ENCODE measurements around the gene SLC25A34.

SLC25A34 gene

DNA sequence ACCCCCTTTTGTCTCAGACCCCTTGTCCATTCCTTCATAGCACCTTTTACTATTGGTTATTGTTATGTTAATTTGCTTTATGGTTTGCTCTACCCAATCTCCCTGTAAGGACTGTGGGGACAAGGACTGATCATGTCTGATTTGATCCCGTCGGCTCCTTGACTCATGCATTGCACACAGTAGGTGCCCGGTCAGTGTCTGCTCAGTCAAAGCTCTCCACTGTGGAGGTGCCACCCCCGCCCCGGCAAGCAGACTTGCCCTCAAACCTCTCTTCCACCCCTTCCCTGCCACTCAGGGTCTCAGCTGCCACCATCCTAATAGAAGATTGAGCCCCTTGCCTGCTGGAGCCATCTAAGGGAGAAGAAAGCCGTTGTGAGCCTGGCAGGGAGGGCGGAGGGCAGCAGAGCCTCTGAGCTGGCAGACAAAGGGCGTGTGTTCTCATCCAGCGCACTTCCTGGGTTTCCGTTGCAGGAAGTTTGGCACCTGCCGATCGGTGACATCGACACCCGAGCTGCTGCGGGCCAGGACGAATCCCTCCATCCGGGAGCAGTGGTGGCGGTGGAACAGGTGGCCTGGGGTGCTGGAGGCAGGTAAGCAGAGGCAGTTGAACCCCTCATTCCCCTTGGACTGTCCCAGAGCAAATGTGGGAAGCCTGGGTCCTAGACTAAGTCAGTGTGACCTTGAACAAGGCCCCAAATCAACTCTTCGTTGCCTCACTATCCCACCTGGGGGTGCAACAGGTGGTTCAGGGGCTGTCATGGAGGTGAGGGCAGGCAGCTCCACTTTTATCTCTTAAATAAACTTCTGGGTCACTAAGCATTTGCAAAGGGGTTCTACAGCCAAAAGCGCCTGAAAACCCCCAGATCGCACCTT, 20.3 kb downstream of the SLC25A34 start:
- no peak for DNase-seq

DNA sequence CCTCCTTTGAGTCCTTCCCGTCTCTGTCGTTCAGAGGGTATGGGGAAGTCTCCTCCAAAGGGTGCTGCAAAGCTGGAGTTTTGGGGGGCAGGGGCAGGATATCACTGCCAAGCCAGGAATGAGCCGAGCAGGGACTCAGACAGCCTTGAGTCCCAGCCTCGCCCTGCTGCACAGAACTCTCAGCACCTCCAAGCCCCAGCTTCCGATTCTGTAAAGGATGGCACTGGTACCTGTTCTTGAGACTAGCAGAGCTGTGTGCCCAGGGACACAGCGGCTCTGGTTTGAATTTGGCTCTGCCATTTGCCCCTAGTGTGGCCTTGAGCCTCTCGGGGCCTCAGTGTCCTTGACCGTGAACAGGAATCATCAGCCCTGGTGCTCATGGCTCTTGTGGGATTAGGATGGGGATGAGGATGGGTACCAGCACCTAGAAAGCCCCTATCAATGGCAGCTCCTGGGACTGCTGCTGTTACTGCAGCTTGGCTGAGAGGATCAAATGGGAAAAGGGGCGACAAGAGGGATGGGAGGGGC, 21.0 kb downstream of the SLC25A34 start:
- no peak for DNase-seq

DNA sequence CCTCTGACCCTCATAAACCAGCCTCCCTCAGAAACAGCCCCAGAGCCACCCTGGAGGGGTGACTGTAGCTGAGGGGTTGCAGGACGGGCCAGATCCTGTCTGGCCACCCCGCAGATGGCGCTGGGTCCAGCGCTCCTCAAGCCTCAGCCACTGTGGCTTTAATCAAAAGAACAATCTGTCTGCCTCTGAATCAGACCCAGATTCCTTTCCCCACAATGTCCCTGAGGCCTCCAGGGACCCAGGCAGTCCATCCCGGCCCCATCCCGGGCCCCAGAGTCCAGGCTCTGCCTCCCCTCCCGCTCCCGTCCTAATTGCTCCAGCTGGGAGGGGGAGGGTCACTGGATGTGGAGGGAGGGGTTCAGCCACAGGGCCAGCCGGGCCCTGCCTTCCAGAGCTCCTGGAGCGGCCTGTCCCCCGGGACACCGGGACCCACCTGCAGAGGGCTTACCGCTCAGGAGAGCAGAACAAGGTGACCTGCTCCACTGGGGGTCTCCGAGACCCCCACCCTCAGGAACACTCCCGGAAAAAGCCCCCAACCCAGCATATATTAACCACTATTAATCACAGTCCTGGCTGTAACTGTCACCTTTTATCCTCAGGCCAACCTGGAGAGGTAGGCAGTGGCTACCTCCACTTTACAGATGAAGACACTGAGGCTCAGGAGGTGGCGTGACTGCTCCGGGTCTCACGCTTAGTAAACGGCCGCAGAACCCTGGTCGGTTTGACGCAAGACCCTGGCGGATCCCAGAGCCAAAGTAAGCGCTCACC, 21.7 kb downstream of the SLC25A34 start:
- no peak for DNase-seq

DNA sequence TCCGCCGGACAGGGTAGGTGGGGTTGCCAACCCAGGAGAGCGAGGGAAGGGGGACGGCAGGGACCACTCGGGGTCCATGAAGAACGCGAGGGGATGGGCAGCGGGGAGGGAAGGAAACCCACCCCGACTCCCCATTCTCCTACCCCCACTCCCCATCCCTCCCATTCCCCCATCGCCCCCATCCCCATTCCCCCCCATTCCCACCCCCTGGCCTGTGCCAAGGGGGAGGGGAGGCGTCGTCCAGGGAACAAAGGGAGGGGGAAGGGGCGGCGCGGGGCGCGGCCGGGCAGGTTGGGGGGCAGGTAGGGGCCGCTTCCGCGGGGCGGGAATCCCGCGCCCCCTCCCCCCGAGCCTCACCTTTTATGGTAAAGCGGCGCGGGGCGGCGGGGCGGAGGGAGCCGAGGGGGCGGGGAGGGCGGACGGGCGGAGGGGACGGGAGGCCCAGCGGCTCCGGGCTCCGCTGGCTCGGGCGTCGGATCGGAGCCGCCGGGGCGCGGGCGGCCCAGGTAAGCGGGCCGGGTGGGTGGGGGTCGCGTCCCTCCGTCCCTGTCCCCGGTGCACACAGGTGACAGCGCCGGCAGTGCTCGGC, 22.4 kb downstream of the SLC25A34 start, which contains the start of gene FBLIM1:
Gene FBLIM1, plus strand, starts transcription at position 453 of the 589 bp plus-strand sequence. CDS start 6,189 bp downstream, outside the sequence.
- DNase-seq, result no peak

DNA sequence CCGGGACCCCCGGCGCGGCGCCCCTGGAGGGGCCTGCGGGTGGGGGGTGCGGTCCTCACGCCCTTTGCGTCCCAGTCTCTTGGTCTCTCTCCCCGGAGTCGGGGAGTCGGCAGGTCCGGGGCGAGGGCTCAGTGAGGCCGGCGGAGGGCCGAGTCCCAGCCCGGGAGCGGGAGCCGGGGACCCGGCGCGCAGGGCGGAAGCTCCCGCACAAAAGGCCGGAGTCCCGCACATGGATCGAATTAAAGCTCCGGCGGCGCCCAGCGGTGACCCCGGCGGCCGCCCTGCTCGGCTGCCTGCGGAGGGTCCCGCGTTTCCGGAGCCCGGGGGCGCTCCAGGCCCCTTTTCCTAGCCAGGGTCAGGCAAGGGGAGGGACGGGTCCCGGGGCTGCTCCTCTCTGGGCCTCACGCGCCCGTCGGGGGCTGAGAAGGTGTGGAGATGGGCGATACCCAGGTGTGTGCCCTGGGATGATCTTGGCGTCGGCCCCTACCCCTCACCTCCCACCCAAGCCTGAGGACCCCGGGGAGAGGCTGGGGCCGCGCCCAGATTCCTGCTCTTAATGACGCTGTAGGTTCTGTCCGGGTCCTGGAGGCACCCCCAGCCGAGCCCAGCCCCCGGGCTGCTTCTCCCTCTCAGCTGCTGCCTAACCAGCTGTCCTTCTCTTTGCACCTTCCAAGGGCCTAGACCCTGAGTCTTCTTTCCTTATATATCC, 23.0 kb downstream of the SLC25A34 start:
- no peak for DNase-seq

DNA sequence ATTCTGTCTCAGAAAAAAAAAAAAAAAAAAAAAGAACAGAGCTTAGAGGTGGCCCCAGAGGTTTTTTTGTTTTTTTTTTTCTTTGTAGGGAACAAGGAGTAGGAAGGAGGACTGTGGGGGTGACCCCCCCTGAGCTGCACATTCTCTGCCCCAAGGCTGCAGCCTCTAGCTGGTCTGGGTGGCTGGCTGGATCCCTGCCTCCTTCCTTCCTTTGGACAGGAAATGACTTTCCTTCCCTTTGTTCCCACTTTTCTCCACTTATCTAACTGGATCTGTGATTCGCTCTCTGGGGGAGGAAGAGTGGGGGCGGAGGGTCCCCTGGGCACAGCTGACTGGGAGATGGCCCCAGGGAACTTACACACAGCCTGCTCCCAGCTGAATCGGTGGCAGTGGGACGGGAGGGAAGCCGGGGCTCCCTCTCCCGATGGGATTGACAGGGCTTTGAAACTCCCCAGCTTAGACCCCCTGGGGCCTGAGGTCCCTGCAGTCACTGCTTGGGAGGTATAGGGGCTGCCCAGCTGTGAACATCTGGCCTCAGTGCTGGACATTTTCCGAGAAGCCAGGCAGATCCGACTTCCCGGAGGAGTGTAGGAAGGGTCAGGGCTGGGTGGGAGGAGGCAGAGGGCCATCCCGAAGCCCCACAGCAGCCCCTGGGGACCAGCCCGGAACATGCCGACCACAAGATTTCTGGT, 24.6 kb downstream of the SLC25A34 start:
- DNase-seq, result no peak

DNA sequence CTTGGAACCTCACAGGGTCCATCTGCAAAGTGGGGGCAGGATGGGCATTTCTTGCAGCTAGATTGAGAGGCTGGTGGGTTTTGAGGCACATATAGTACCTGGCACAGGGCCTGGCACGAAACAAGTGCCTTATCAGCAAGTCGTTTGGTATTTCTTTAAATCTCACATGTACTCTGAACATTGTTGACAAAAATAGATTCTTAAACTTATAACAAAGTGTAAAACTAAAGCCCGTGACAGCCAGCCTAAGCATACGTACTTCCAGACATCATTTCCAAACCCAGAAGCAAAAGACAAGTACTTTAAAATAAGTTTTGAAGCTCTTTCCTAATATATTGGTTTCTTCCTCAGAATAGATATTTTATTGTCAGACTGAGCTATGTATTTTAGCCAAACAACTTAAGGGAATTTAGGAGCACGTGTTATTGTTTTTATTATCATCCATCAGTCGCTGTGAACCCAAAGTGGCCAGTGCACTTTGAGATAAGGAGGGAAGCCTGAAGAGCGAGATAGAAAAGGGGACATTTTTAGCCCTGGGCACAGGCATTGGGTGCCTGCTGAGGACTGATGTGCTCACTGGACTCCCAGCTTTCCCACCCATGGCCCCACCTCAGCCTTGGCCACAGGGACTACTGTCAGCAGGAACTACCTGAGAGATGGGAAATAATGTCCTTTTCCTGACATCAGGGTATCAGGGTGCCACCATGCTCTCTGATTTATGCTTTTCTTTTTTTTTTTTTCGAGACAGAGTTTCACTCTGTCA, 25.5 kb downstream of the SLC25A34 start:
- DNase-seq, result no peak

DNA sequence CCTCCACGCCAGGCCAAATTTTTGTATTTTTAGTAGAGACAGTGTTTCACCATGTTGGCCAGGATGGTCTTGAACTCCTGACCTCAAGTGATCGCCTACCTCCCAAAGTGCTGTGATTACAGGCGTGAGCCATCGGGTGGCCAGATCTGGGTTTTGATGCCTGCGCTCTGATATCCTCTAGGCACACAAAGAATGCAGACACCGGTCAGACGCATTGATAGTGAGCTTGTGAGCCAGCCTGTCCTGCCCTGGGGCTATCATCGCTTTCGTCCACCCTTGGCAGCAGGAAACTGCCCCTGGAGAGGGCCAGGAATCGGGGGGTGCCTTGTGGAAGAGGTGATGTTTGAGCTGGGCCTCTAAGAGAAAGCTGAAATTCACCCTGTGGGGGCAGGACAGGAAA, 26.5 kb downstream of the SLC25A34 start:
- no peak for DNase-seq

DNA sequence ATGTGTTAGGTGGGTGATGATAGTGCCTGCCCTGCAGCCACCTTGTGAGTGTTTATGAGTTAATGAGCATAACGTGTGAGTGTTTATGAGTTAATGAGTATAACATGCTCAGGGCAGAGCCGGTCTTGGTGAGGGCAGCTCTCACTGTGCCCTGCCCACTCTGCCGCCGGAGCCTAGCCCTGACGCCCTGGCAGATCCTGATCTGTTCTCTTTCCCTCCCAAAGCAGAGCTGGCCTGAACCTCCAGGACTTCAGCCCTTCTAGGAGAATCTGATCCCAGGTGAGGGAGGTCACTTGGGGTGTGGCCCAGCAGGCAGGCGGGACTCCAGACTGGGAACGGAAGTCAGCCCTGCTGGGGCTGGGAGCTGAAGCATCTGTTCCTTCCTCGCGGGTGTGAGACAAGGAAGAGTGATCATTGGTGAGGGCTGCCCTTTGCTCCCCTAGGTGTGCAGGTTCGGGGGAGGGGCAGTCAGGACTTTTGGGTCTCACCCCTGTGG, 28.3 kb downstream of the SLC25A34 start:
- DNase-seq, result no peak

DNA sequence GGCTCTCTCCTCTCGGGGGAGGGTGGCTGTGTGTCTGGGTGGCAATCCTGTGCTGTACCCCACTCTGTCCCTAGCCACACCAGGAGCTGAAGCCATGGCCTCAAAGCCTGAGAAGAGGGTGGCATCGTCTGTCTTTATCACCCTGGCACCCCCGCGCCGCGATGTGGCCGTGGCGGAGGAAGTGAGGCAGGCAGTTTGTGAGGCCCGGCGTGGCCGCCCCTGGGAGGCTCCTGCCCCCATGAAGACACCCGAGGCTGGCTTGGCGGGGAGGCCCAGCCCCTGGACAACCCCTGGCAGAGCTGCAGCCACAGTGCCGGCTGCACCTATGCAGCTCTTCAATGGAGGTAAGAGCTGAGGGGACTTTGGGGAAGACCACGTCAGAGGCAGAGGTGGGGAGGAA, 28.8 kb downstream of the SLC25A34 start:
- no peak for DNase-seq

DNA sequence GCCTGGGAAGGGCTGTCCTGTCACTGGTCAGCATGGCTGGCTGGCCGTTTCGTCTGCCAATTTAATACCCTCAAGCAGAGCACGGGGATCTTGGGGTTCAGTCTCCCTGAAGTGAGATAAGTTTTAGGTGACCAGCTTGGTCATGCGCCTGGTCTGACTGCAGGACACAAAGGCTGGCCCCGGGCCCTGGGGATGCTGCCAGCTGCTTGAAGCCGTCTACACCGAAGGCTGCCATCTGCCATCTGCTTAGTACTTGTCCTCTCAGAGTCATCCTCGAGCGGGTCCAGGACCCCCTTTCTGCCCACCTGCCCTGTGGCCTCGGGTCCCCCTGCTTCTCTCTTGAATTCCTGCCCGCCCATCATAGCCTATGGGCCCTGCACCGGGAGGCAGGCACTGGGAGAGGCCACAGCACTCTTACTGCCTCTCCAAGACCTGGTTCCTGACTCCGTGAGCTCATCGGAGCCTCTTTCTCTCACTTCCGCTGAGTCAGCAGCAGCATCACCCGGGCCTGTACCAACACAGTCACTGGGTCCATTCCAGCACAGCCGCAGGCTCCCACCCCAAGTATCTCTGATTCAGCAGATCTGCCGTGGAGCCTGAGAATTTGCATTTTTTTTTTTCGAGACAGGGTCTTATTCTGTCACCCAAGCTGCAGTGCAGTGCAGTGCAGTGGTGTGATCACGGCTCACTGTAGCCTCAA, 29.6 kb downstream of the SLC25A34 start:
- no peak for DNase-seq

DNA sequence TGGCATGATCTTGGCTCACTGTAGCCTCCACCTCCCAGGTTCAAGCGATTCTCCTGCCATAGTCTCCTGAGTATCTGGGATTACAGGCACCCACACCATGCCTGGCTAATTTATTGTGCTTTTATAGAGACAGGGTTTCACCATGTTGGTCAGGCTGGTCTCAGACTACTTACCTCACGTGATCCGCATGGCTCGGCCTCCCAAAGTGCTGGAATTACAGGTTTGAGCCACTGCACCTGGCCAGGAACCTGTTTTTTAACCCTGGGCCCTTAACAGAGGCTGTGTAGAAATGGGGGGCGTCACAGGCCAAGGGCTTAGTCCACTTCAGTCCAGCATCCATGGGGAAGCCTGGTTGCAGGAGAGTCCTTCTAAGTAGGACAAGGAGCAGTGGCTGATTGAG, 31.9 kb downstream of the SLC25A34 start:
- no peak for DNase-seq

DNA sequence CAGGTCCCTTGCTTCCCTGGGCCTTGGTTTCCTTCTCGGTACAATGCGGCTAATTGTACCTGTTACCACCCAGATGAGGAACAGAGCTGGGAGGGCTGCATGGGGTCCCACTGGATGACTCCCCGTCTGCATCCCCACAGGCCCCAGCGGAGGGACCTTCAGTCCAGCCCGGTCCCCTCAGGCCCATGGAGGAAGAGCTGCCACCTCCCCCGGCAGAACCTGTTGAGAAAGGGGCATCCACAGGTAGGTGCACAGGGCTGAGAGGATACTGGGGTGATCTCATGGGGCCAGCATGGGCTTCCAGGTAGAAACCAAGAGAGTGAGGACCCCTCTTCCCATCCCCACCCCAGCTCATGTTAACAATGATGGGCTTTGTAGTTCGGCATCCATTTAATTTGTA, 32.3 kb downstream of the SLC25A34 start:
- no peak for DNase-seq

DNA sequence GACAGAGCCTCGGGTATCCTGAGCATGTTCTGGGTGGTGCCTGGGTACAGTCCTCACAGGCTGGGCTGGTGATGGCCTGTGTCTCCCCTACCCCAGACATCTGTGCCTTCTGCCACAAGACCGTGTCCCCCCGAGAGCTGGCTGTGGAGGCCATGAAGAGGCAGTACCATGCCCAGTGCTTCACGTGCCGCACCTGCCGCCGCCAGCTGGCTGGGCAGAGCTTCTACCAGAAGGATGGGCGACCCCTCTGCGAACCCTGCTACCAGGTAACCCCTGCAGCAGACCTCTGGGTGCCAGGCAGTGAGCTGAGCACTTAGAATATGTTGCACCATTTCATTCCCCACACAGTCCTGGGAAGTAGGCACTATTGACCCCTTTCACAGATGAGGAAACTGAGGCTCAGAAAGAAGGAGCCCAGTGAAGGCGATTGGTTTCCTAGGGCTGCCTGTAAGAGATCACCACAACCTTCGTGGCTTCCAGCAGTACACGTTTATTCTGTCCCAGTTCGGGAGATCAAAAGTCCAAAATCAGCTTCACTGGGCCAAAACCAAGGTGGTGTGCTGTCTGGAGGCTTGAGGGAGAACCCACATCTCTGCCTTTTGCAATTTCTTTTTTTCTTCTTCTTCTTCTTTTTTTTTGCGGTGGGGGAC, 34.4 kb downstream of the SLC25A34 start:
- no peak for DNase-seq

DNA sequence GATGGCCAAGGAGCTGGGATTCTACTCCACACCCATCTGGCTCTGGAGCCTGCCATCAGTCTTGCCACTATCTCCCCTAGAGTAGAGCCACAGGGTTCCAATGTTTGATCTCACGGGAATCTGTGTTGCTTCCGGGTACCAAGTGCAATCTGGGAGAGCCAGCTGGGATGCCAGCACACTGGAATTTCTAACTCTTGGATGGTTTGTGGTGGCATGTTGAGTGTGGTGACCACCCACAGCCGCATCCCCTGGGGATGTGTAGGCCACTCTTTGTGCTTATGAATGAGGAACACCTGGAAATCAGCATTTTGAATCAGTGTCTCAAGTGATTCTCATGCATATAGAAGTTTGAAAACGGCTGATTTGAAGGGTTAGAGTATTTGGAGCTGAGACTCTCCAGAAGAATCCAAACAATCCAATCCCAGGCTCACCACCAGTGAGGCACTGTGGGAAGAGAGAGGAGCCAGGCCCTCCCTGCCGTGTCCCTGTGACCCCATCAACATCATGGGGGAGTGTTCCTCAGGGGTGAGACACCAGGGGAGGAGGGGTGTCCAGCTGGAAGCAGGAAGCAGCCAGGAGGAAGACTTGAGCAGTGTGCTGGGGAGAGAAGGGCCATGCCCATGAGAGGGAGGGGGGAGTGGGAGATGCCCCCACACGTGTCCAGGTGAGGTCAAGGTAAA, 35.9 kb downstream of the SLC25A34 start:
- no peak for DNase-seq

DNA sequence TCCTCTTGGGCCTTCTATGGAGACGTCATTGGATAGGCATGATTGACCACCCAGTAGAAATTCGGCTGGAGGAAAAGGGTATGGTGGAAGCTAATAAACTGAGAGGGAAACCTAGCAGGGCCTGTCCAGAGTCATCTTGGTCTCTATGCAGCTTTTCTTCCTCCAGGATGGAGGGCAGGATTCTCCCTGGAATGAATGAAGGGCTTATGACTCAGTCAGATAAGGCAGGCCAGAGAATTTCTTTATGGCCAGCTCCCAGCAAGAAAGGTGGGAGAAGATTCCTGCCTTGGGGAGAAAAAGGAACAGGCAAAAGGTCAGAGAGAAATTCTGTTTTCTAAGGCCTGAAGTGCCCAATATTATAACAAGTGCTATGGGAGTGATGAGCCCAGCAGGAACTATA, 39.6 kb downstream of the SLC25A34 start:
- DNase-seq, result no peak

DNA sequence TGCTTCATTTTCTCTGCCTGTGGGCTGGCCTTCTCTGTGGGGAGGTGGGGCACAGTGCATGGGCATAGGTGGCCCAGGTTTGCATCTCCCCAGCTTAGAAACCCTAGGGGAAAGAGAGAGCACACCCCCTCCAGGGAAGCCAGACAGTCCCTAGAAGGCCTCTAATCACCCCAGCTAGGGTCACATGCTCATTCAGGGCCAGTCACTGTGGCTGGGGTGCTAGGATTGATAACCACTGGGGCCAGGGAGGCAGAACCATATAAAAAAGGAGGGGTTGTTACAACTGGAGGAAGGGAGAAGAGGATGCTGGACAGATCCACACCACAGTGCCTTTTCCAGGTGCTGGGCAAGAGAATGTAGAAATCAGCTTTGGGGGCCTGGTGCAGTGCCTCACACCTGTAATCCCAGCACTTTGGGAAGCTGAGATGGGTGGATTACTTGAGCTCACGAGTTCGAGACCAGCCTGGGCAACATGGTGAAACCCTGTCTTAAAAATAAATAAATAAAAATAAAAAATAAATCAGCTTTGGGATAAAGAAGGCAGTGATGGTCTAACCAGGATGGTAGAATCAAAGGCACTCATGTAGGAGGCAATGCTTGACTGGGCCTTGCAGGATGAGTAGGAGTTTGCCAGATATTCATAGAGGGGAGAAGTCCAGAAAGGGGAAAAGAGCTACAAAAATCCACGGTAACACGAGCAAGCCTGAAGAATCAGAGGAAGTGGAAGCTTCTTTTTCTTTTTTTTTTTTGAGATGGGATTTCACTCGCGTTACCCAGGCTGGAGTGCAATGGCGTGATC, 42.0 kb downstream of the SLC25A34 start:
- DNase-seq, result no peak

DNA sequence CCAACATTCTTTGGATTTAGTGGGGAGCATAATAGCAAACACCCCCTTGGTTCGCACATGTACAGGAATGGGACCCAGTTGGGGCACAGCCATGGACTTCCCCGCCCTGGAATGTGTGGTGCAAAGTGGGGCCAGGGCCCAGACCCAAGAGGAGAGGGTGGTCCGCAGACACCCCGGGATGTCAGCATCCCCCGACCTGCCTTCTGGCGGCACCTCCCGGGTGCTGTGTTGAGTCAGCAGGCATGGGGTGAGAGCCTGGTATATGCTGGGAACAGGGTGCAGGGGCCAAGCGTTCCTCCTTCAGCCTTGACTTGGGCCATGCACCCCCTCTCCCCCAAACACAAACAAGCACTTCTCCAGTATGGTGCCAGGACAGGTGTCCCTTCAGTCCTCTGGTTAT, 49.6 kb downstream of the SLC25A34 start:
- DNase-seq, result no peak

DNA sequence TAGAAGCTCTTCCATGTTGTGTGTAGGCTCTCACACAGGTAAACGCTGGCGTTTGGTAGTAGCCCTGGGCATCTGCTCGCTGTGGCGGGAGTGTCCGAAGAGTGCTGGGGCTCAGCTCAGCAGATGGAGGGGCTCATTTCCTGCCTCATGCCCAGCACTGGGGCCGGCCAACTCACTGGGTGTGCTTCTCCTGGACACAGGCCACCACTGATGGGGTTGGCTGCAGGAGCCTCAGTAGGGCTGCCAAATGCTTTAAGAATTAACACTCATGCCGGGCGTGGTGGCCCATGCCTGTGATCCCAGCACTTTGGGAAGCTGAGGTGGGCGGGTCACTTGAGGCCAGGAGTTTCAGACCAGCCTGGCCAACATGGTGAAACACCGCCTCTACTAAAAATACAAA, 50.5 kb downstream of the SLC25A34 start:
- DNase-seq, result no peak

Data from stimulated activated naive CD4-positive, alpha-beta T cell treated with Interleukin-2 at 50 U/mL for 16 hours (primary cell).